ENCODE data around the gene SLC9C2.

Gene SLC9C2

DNA sequence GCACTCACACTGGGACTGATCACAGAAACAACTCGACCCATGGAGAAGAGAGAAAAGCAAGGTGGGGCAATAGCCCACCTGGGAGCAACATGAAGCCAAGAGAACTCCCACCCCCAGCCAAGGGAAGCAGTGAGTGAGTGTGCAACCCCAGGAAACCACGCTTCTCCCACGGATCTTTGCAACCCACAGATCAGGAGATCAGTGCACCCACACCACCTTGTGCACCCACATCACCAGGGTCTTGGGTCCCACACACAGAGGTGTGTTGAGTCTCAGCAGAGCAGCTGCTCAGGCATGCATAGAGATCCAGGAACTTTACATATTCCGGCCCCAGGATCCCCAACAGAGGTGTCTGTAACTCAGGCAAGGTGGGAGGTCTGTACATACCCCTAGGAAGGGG is 143.0 kb downstream of the SLC9C2 start:
- DNase-seq (ENCODE audit: low spot score) (no peak), ATAC-seq (ENCODE audit: low read depth) (no peak)
- Histone ChIP-seq H3K4me1 (ENCODE audit: insufficient read depth, poor library complexity, severe bottlenecking) (no peaks in the 10 kb centered on the region), H3K4me3 (ENCODE audit: severe bottlenecking) (no peak overlapping the region), H3K27ac (ENCODE audit: poor library complexity, severe bottlenecking) (no peak overlapping the region), H3K9me3 (ENCODE audit: severe bottlenecking) (peaks cover 7% of the 10 kb centered on the region), H3K36me3 (ENCODE audit: low read depth) (peaks cover 9% of the 10 kb centered on the region; the same call in 1 of the 2 replicates), H3K27me3 (ENCODE audit: insufficient read depth, poor library complexity, severe bottlenecking) (no peaks in the 10 kb centered on the region)
- TF ChIP-seq CTCF (IDR thresholded peaks at IDR 0.05; ENCODE audit: poor library complexity, severe bottlenecking) = no peak

DNA sequence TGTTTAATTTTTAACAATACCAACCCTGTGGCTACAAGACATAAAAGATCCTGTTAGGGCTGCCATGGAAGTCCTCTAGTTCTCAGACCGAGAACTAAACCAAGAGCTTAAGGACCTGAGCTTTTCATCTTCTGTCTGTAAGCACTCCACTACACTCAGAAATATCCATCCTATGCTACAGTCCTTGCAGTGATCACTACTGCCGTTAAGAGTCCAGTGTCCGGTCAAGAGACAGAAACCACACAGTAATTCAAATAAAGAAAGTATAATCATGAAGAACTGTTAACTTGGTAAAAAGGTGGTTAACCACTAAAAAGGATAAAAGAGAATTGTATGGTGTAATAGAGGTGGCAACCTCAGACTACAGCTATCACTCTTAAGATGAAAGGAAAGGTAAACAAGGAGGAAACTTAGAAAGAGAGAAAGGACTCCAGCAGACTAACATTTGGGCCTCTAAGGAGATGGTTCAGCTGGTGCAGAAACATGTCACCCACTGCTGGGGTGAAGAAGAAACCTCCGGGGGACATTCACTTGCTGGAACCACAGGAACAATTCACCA is 147.8 kb downstream of the SLC9C2 start:
- no peak overlapping the region for H3K27ac ChIP-seq (ENCODE audit: poor library complexity, severe bottlenecking)
- no peak overlapping the region for H3K4me3 ChIP-seq (ENCODE audit: severe bottlenecking)
- H3K9me3 ChIP-seq (ENCODE audit: severe bottlenecking) = no peaks in the 10 kb centered on the region
- no peaks in the 10 kb centered on the region for H3K4me1 ChIP-seq (ENCODE audit: insufficient read depth, poor library complexity, severe bottlenecking)
- ATAC-seq (ENCODE audit: low read depth) = no peak
- no peaks in the 10 kb centered on the region; the same call in 1 of the 2 replicates for H3K36me3 ChIP-seq (ENCODE audit: low read depth)
- no peaks in the 10 kb centered on the region for H3K27me3 ChIP-seq (ENCODE audit: insufficient read depth, poor library complexity, severe bottlenecking)
- no peak for DNase-seq (ENCODE audit: low spot score)
- TF ChIP-seq CTCF (IDR thresholded peaks at IDR 0.05; ENCODE audit: poor library complexity, severe bottlenecking) = no peak

- no peak for DNase-seq (ENCODE audit: low spot score)
- TF ChIP-seq CTCF (IDR thresholded peaks at IDR 0.05; ENCODE audit: poor library complexity, severe bottlenecking) = no peak
- ATAC-seq (ENCODE audit: low read depth) = no peak
- H3K27ac ChIP-seq (ENCODE audit: poor library complexity, severe bottlenecking) = no peak overlapping the region
- H3K27me3 ChIP-seq (ENCODE audit: insufficient read depth, poor library complexity, severe bottlenecking) = no peaks in the 10 kb centered on the region
- H3K9me3 ChIP-seq (ENCODE audit: severe bottlenecking) = no peaks in the 10 kb centered on the region
- no peak overlapping the region for H3K4me3 ChIP-seq (ENCODE audit: severe bottlenecking)
- H3K4me1 ChIP-seq (ENCODE audit: insufficient read depth, poor library complexity, severe bottlenecking) = peaks cover 7% of the 10 kb centered on the region
- no peaks in the 10 kb centered on the region; the same call in 1 of the 2 replicates for H3K36me3 ChIP-seq (ENCODE audit: low read depth)
These were observed 148.9 kb downstream of the SLC9C2 start for GRCh38 chr1:173453982-173454381.

GRCh38 chr1:173451981-173452380 is 150.9 kb downstream of the SLC9C2 start:
- ATAC-seq (ENCODE audit: low read depth) (peak; percentile 53; the same call in 1 of the 3 replicates), DNase-seq (ENCODE audit: low spot score) (no peak)
- no peak for TF ChIP-seq CTCF (IDR thresholded peaks at IDR 0.05; ENCODE audit: poor library complexity, severe bottlenecking)
- Histone ChIP-seq H3K4me3 (ENCODE audit: severe bottlenecking) (no peak overlapping the region), H3K36me3 (ENCODE audit: low read depth) (no peaks in the 10 kb centered on the region; the same call in 1 of the 2 replicates), H3K4me1 (ENCODE audit: insufficient read depth, poor library complexity, severe bottlenecking) (peaks cover 7% of the 10 kb centered on the region), H3K27me3 (ENCODE audit: insufficient read depth, poor library complexity, severe bottlenecking) (no peaks in the 10 kb centered on the region), H3K27ac (ENCODE audit: poor library complexity, severe bottlenecking) (no peak overlapping the region), H3K9me3 (ENCODE audit: severe bottlenecking) (no peaks in the 10 kb centered on the region)
